ENCODE data around the gene PLD4.
"Not testable (repeated sequence)": the region's sequence is repeated elsewhere in the genome, so short reads cannot be mapped to it uniquely, and the experiment has no call there.

Gene PLD4

GRCh38 chr14:104885973-104886689 is 38.5 kb upstream of the PLD4 start:
- no peak for DNase-seq

GRCh38 chr14:104886690-104887622 is 37.7 kb upstream of the PLD4 start:
- DNase-seq: no peak

GRCh38 chr14:104887623-104888488 is 36.8 kb upstream of the PLD4 start:
- no peak for DNase-seq

GRCh38 chr14:104888489-104889374 is 35.9 kb upstream of the PLD4 start:
- no peak for DNase-seq

GRCh38 chr14:104889375-104889757 is 35.3 kb upstream of the PLD4 start:
- DNase-seq: no peak

- not testable (repeated sequence) for DNase-seq
Measured at GRCh38 chr14:104890292-104890691, 34.4 kb upstream of the PLD4 start.

- no peak for DNase-seq
Measured at GRCh38 chr14:104891121-104891551, 33.5 kb upstream of the PLD4 start.

GRCh38 chr14:104891664-104892530 is 32.8 kb upstream of the PLD4 start:
- DNase-seq: no peak

GRCh38 chr14:104892531-104893434 is 31.9 kb upstream of the PLD4 start:
- no peak for DNase-seq

GRCh38 chr14:104893435-104894207 is 31.1 kb upstream of the PLD4 start:
- DNase-seq: no peak

- DNase-seq: no peak
Measured at GRCh38 chr14:104894331-104895206, 30.1 kb upstream of the PLD4 start.

- DNase-seq: no peak
Measured at GRCh38 chr14:104895207-104895785, 29.4 kb upstream of the PLD4 start.

GRCh38 chr14:104895786-104896661 is 28.7 kb upstream of the PLD4 start:
- no peak for DNase-seq

GRCh38 chr14:104897330-104898194 is 27.1 kb upstream of the PLD4 start:
- no peak for DNase-seq

Data from hypothalamus (tissue), 51 donors.